Panc1 (cell line): ENCODE measurements around the gene COL6A2.

Experiments used
- CTCF ChIP-seq: fragments of 450-650 bp; IDR thresholded peaks from 2 replicates; pipeline ENCODE4 v1.5.1; 2017; ENCODE audit warnings: mild to moderate bottlenecking
- POLR2AphosphoS5 ChIP-seq: IDR thresholded peaks from 2 replicates; pipeline ENCODE4 v1.6.1; 2012; ENCODE audit warnings: mild to moderate bottlenecking, low read depth, low read length, moderate library complexity
- REST ChIP-seq, 2 experiments: IDR thresholded peaks; 2 replicates each; pipeline ENCODE4 v1.6.1; 2011 to 2012; ENCODE audit warnings: low read depth in 2 of 2, control low read depth in 1 of 2, low read length in 1 of 2, mild to moderate bottlenecking in 1 of 2, moderate library complexity in 1 of 2; ENCODE audit not compliant: insufficient read depth in 1 of 2
- SIN3A ChIP-seq: IDR thresholded peaks from 2 replicates; pipeline ENCODE4 v1.6.1; 2012; ENCODE audit warnings: low read depth, mild to moderate bottlenecking, low read length, moderate library complexity, borderline replicate concordance; ENCODE audit not compliant: insufficient read depth
- TCF7L2 ChIP-seq: IDR thresholded peaks from 2 replicates; pipeline ENCODE4 v1.6.1; 2011; ENCODE audit warnings: mild to moderate bottlenecking, low read depth, low read length, inconsistent platforms

DNA sequence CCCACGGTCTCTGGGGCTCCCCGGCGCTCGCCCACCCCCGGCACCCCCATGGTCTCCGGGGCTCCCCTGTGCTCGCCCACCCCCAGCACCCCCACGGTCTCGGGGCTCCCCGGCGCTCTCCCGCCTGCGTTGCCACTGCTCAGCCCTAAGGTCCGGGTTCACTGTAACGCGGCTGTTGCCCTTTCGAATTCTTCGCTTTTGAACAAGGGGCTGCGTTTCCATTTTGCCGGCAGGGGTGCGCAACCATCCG lies 62.7 kb downstream of the COL6A2 start:
- no peak for TF ChIP-seq SIN3A
- no peak for TF ChIP-seq CTCF
- TF ChIP-seq REST (IDR thresholded peaks at IDR 0.05; ENCODE audit: insufficient read depth in 1 of 2, low read depth in 2 of 2, low read length in 1 of 2) = no peak
- TF ChIP-seq TCF7L2 = no peak
- TF ChIP-seq POLR2AphosphoS5 = no peak
